Psoas muscle (tissue), 8 donors: ENCODE data around the gene CDX2. TPM values are rescaled to one million over a fixed set of nuclear protein-coding genes. Genes with fewer than 3 reads are reported as not detected.

Experiments used
- ATAC-seq, 4 donors: fragments of 200-7000 bp; cut with Tn5 transposase; one replicate each; pipeline ENCODE4 v1.9.1; 2020; ENCODE audit warnings: moderate library complexity in 3 of 4, mild to moderate bottlenecking in 2 of 4
- DNase-seq, 2 donors: peaks; one replicate each; pipeline ENCODE4 v3.0.0-alpha.2; 2020
- H3K27ac ChIP-seq: fragments of 200-600 bp; one replicate; pipeline ENCODE4 v1.8.0; 2022
- H3K27me3 ChIP-seq, 3 donors: fragments of 200-600 bp in 1 of 3; one replicate each; pipeline versions ENCODE4 v1.6.1 to v1.8.0; 2013 to 2022; ENCODE audit warnings: low read length in 2 of 3, mild to moderate bottlenecking in 2 of 3, moderate library complexity in 1 of 3; ENCODE audit not compliant: insufficient read depth in 3 of 3
- H3K36me3 ChIP-seq, 2 donors: fragments of 200-600 bp in 1 of 2; one replicate each; pipeline versions ENCODE4 v1.6.1 to v1.8.0; 2013 to 2022; ENCODE audit warnings: low read depth in 1 of 2, mild to moderate bottlenecking in 1 of 2, moderate library complexity in 1 of 2; ENCODE audit not compliant: insufficient read depth in 1 of 2
- H3K4me1 ChIP-seq: fragments of 200-600 bp; one replicate; pipeline ENCODE4 v1.8.0; 2022
- H3K4me3 ChIP-seq: fragments of 200-600 bp; one replicate; pipeline ENCODE4 v1.8.0; 2022; ENCODE audit warnings: mild to moderate bottlenecking
- H3K9me3 ChIP-seq: fragments of 200-600 bp; one replicate; pipeline ENCODE4 v1.8.0; 2022
- WGBS, 3 donors: extraction: QIAGEN DNeasy Blood & Tissue Kit; methylation state at CpG; one replicate each; pipeline versions ENCODE4 v1.1.6 to v1.1.7; 2013; 5-methylcytosine and 5-hydroxymethylcytosine counted together
- intact Hi-C, 2 donors: fragments of 100-400 bp; cut with DNase I; formaldehyde crosslinking; loops; one replicate each; pipeline versions ENCODE4 v1.11.0 to v1.14.2; 2022
- polyA plus RNA-seq, 3 donors: library from polyadenylated mRNA; stranded (reverse); fragments of 200-250 nt; gene quantifications; one replicate each; pipeline ENCODE4 v1.2.3, GENCODE V29; 2013
- total RNA-seq, 4 donors: library from RNA; stranded (reverse); fragmentation: NEBNext Ultra II Directional in 2 of 4; extraction: Animal tissue kit (Norgen Biotek cat#: 25700) in 2 of 4; gene quantifications; one replicate each; pipeline versions ENCODE4 v1.2.1 to v1.2.4, GENCODE V29; 2021 to 2023
- TF ChIP-seq, protein P1 (sequence below): fragments of 200-600 bp; IDR thresholded peaks from one replicate; pipeline ENCODE4 v1.8.0; 2022; ENCODE audit warnings: antibody characterized with exemption
- donor health status: healthy with polysubstance abuse.
- donor health status: DM: no; HTN: no; CAD: no; lungs with moderate emphysema.
- donor health status: Bipolar disorder and iron deficiency.
- donor health status: healthy.
- donor health status: DM: yes; HTN: yes; CAD: no.
- donor health status: DM: no; HTN: no; CAD: no.
- donor health status: DM: no; HTN: no; CAD: no.
- donor health status: DM: yes; HTN: yes; CAD: no.

The CDX2 gene
- total and polyA plus RNA-seq, 7 donors, result 0.03 TPM; not detected in 6

DNA sequence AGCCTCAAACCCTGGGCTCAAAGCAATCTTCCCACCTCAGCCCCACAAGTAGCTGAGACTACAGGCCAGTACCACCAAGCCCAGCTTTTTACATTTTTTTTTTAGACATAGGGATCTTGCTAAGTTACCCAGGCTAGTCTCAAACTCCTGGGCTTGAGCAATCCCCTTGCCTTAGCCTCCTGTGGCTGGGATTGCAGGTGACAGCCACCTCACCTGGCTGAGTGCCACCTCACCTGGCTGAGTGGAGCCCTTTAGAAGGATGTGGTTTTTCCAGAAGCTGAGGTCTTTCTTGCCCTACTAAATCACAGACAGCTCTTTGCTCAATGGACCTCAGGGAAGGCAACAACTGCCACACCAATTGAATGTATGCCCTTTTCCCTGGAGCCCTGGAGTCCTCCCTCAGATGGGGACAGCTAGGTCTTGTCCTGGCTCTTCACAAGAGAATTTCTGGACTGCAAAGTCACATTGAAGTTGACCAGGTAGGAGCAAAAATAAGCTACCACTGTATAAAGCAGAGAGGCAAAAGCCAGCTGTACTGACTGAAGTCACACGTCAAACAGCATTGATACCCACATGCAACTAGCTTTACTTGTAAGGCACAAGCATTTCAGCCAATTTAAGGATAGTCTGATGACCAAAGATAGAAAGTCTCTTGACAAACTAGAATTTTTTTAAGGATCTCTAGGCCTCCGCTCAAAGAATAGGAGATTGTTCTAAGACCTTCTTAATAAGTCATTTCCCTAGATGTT lies 35.4 kb downstream of the CDX2 start:
- WGBS, 3 donors, result 68 to 74% (median 69%) methylated on average over 2 of the region's 2 CpGs
- Histone ChIP-seq H3K27ac (no peak overlapping the region), H3K4me3 (no peak overlapping the region), H3K27me3 (peaks cover 3 to 47% (median 9%) of the 10 kb centered on the region in 3 donors), H3K36me3 (no peaks in the 10 kb centered on the region), H3K9me3 (no peaks in the 10 kb centered on the region), H3K4me1 (no peaks in the 10 kb centered on the region)
- no peak for ATAC-seq
- TF ChIP-seq, protein P1, sequence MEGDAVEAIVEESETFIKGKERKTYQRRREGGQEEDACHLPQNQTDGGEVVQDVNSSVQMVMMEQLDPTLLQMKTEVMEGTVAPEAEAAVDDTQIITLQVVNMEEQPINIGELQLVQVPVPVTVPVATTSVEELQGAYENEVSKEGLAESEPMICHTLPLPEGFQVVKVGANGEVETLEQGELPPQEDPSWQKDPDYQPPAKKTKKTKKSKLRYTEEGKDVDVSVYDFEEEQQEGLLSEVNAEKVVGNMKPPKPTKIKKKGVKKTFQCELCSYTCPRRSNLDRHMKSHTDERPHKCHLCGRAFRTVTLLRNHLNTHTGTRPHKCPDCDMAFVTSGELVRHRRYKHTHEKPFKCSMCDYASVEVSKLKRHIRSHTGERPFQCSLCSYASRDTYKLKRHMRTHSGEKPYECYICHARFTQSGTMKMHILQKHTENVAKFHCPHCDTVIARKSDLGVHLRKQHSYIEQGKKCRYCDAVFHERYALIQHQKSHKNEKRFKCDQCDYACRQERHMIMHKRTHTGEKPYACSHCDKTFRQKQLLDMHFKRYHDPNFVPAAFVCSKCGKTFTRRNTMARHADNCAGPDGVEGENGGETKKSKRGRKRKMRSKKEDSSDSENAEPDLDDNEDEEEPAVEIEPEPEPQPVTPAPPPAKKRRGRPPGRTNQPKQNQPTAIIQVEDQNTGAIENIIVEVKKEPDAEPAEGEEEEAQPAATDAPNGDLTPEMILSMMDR, result no peak
- intact Hi-C loops, result no loop called here
- DNase-seq, result no peak

DNA sequence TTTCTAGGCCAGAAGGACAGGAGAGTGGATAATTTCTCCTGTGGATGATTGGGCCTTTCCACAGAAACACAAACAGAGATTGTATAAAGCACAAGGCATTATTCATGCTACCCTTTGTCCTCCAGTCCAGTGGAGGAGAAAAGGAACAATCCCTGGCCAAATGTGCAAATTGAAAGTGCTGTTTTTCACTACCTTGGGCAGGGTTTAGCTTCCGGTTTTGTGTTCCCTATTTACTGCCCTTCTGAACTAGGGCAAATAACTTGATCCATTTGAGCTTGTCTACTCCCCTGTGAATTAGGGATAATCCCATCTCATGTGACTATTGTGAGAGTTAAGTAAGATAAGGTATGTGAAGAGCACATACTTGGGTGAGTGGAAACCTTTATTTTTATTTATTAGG lies 36.0 kb downstream of the CDX2 start:
- Histone ChIP-seq H3K4me3 (no peak overlapping the region), H3K36me3 (no peaks in the 10 kb centered on the region), H3K27me3 (peaks cover 7 to 53% (median 9%) of the 10 kb centered on the region in 3 donors), H3K9me3 (no peaks in the 10 kb centered on the region), H3K4me1 (no peaks in the 10 kb centered on the region), H3K27ac (no peak overlapping the region)
- TF ChIP-seq, protein P1, result no peak
- ATAC-seq (no peak), DNase-seq (no peak)
- 47 to 59% (median 50%) methylated on average over 1 of the region's 1 CpG for WGBS, 3 donors
- intact Hi-C loops, result no loop called here

DNA sequence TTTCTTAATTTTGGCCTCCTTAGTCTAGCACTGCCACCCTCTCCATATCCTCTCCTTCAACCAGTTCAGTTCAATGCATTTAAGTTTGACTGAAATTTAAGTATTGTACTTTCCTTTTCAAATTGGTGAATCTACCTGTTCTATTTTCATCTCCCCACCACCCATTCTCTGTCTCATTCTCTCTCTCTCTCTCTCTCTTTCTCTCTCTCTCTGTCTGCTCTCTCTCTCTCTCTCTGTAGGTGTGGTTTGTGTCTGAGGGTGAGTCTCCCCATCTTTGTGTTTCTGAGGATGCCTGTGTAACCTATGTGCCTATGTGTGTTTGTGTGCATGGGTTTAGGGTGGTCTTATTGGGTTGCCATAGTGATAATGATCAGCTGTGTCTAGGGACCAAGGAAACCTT lies 39.2 kb downstream of the CDX2 start:
- Histone ChIP-seq H3K9me3 (no peaks in the 10 kb centered on the region), H3K4me3 (no peak overlapping the region), H3K27me3 (peaks cover 13 to 83% (median 24%) of the 10 kb centered on the region in 3 donors), H3K27ac (no peak overlapping the region), H3K36me3 (no peaks in the 10 kb centered on the region), H3K4me1 (no peaks in the 10 kb centered on the region)
- intact Hi-C loops, result no loop called here
- TF ChIP-seq, protein P1, result no peak
- ATAC-seq (no peak), DNase-seq (no peak)

DNA sequence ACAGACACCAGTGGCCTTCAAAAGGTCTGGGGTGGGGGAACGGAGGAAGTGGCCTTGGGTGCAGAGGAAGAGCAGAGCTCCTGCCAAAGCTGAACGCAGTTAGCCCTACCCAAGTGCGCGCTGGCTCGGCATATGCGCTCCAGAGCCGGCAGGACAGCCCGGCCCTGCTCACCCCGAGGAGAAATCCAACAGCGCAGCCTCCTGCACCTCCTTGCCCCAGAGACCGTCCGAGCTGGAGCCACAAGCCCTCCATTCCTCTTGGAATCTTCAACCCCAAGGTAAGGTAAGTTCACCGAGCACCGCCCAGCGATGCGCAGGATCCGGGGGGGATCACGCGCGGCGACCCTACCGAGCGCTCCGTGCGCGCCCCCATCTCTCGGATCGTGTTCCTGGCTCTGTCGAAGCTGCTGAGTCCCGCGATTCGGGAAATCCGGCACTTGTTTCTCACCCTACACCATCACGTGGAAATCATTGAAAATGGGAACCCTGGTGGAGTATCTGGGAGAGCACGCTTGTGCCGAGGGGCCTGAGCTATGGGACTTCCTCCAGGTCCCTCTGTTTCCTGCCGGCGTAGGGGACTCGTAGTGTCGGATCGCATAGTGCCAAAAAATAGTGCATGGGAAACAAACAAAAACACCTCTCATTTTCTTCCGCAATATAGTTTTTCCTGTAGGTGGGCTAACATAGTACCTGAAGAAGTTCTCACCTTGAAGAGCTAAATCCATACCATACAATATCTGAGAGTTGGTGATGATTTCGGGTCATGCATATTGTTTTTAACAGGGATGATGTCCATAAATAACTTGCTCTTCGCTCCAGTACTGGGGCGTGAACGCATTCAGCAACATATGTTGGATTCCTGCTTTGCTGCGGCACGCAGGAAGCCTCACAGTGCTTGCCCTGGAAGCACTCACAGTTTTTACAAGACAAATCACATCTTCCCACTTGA lies 40.0 kb downstream of the CDX2 start:
- ATAC-seq (no peak), DNase-seq (no peak)
- intact Hi-C loops, result no loop called here
- Histone ChIP-seq H3K9me3 (no peaks in the 10 kb centered on the region), H3K27me3 (peaks cover 14 to 91% (median 31%) of the 10 kb centered on the region in 3 donors), H3K4me3 (no peak overlapping the region), H3K36me3 (no peaks in the 10 kb centered on the region), H3K4me1 (no peaks in the 10 kb centered on the region), H3K27ac (no peak overlapping the region)
- TF ChIP-seq, protein P1, result no peak
- WGBS, 3 donors, result 3% methylated on average over 48 of the region's 48 CpGs
